Mucosa of stomach (tissue), 1 donor: ENCODE measurements around the gene ILK.

Experiments used
- H3K27me3 ChIP-seq: one replicate; pipeline ENCODE4 v1.7.0; 2013; ENCODE audit warnings: mild to moderate bottlenecking, low read length; ENCODE audit not compliant: control insufficient read depth, insufficient read depth
- H3K36me3 ChIP-seq: one replicate; pipeline ENCODE4 v1.7.0; 2013; ENCODE audit warnings: low read length; ENCODE audit not compliant: control insufficient read depth, insufficient read depth
- H3K4me1 ChIP-seq: one replicate; pipeline ENCODE4 v1.7.0; 2013; ENCODE audit warnings: mild to moderate bottlenecking, low read length; ENCODE audit not compliant: control insufficient read depth, insufficient read depth
- H3K4me3 ChIP-seq: one replicate; pipeline ENCODE4 v1.7.0; 2013; ENCODE audit warnings: low read length
- H3K9ac ChIP-seq: one replicate; pipeline ENCODE4 v1.7.0; 2013; ENCODE audit warnings: mild to moderate bottlenecking, low read length, moderate library complexity
- H3K9me3 ChIP-seq: one replicate; pipeline ENCODE4 v1.7.0; 2013; ENCODE audit warnings: mild to moderate bottlenecking, low read length, moderate library complexity; ENCODE audit not compliant: control insufficient read depth
- donor health status: Pancreatic carcinoma.

The ILK gene

DNA sequence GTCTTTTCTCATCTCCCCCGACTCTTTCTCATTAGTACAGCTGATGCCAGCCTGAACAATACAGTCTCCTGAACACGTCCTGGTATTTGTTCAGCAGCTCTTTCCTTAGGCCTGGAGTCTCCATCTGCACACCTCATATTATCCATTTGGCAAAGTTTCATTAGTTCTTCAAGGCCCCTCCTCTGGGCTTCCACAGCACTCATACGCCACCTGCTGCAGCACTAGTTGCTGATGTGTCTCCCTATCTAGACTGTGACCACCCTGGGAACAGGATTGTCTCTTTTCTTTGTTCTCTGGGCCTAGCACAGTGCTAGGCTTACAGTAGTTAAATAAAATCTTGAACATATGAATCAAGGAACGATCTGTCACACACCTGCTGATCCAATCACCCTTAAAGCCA is 34.9 kb downstream of the ILK start:
- Histone ChIP-seq H3K27me3 (no peaks in the 10 kb centered on the region), H3K9ac (no peak overlapping the region), H3K4me1 (peaks cover 23% of the 10 kb centered on the region), H3K36me3 (no peaks in the 10 kb centered on the region), H3K4me3 (no peak overlapping the region), H3K9me3 (no peaks in the 10 kb centered on the region)

DNA sequence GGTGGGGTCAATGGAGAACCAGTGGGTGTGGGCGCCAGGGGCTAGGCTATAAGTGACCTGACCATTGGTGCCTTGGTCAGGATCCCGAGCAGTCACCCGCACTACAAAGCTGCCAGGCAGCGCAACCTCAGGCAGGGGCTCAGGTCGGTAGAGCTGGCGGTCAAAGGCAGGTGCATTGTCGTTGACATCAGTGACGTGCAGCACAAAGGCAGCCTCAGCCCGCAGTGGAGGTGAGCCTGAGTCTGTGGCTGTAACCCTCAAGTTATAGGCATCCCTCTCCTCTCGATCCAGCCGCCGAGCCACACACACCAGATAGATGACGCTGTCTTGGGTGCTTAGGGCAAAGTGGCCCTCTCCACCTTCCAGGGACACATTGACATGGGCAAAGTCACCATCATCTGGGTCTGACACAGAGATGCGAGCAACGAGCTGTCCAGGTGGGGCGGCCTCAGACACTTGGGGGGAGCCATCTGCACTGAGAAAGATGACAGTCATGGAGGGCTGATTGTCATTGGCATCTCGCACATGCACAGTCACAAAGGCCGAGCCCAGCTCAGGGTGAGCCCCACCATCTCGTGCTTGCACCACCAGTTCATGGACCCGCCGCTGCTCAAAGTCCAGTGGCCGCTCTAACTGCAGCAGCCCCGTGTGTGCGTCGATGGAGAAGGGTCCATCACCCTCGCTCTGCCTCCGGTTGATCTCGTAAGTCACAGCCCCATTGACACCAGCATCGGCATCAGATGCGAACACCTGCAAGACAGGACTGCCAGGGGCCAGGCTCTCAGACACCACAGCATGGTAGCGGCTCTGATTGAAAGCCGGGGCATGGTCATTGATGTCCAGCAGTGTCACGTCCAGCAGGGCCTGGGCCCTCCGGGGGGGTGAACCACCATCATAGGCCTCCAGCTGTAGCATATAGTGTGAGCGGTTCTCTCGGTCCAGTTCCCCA is 36.7 kb downstream of the ILK start:
- Histone ChIP-seq H3K4me3 (no peak overlapping the region), H3K9me3 (no peaks in the 10 kb centered on the region), H3K36me3 (no peaks in the 10 kb centered on the region), H3K9ac (no peak overlapping the region), H3K4me1 (peaks cover 19% of the 10 kb centered on the region), H3K27me3 (no peaks in the 10 kb centered on the region)

DNA sequence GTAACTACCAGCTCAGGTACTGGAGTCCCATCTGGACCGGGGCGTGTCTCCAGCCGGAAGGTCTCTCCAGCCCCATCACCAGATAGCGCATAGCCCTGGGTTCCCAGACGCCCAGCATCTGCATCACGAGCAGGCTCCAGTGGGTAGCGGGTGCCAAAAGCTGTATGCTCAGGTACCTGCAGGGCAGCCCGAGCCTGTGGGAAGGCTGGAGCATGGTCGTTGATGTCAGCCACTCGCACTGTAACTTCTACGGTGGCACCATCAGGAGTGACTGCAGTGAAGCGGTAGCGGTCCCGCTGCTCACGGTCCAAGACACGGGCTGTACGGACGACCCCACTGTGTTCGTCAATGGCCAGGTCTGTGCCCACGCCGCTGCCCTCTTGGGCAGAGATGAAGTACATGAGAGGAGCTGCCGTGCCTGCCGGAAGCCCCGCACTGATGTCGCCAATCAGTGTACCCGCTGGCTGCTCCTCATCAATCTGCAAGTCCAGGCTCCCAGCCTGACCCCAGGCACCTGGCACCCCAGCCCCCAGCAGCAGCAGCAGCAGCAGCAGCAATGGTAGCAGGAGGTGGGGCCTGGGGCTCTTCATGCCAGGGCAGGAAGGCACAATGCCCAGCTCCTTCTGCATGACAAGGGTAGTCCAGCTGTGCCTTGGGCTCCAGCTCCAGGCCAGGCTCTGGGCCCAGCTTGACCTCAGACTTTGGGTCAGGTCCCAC is 37.6 kb downstream of the ILK start:
- Histone ChIP-seq H3K27me3 (no peaks in the 10 kb centered on the region), H3K9ac (no peak overlapping the region), H3K36me3 (no peaks in the 10 kb centered on the region), H3K4me1 (peaks cover 11% of the 10 kb centered on the region), H3K4me3 (no peak overlapping the region), H3K9me3 (no peaks in the 10 kb centered on the region)

DNA sequence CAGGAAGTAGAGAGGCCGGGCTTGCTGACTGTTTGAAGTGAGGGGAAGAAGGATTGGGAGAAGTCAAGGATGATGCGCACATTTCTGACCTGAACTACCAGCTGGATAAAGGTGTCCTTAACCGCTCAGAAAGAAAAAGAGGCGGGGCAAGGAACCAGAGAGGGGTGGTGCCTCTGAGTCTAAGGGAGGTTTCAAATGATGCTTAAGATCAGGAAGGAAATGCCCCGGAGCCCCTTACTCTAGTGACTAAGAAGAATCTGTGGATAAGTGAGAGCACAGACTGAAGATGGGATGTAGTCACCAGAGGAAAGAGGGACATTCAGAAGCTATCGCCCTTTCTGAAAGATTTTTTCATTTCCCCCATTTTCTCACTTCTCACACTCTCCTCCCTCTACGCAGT is 39.4 kb downstream of the ILK start:
- no peak overlapping the region for H3K4me3 ChIP-seq
- H3K36me3 ChIP-seq = no peaks in the 10 kb centered on the region
- H3K9ac ChIP-seq = no peak overlapping the region
- no peaks in the 10 kb centered on the region for H3K27me3 ChIP-seq
- no peaks in the 10 kb centered on the region for H3K9me3 ChIP-seq
- peaks cover 19% of the 10 kb centered on the region for H3K4me1 ChIP-seq

DNA sequence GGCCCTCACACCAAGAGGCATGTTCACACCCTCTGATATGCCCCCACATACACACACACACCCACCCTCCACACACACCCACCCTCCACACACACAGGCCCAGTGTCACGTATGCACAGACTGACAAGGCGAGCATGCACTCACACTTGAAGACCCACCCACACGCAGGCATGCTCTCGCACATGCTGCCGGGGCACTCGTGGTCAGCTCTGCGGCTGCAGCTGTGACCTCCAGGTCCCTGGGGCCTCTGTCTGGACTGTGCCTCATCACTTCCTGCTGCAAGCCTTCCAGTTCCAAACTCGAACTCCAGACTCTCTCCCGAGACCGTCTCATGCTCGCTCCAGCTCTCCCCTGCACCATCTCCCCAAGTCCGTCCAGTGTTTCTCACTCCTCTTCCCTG is 42.5 kb downstream of the ILK start:
- Histone ChIP-seq H3K9me3 (no peaks in the 10 kb centered on the region), H3K36me3 (no peaks in the 10 kb centered on the region), H3K9ac (no peak overlapping the region), H3K27me3 (no peaks in the 10 kb centered on the region), H3K4me1 (peaks cover 11% of the 10 kb centered on the region), H3K4me3 (no peak overlapping the region)

DNA sequence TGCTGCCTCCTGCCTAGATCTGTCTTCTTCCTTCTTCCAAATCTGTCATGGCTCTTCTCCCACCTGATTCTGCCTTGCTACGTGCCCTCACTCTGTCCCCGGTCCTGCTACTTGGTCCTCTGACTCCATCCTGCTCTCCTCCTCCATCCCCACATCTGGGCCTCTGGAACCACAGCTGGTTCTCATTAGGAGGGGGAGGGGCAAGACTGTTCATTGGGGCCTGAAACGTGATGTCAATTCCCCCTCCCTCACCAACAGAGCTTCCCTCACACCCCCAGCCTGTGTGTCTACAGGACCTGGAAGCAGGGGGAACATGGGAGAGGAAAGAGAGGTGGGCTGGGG is 43.0 kb downstream of the ILK start:
- no peak overlapping the region for H3K4me3 ChIP-seq
- H3K4me1 ChIP-seq = peaks cover 11% of the 10 kb centered on the region
- no peaks in the 10 kb centered on the region for H3K9me3 ChIP-seq
- H3K9ac ChIP-seq = peak overlapping the region; percentile 16
- peaks cover 2% of the 10 kb centered on the region for H3K27me3 ChIP-seq
- H3K36me3 ChIP-seq = no peaks in the 10 kb centered on the region

DNA sequence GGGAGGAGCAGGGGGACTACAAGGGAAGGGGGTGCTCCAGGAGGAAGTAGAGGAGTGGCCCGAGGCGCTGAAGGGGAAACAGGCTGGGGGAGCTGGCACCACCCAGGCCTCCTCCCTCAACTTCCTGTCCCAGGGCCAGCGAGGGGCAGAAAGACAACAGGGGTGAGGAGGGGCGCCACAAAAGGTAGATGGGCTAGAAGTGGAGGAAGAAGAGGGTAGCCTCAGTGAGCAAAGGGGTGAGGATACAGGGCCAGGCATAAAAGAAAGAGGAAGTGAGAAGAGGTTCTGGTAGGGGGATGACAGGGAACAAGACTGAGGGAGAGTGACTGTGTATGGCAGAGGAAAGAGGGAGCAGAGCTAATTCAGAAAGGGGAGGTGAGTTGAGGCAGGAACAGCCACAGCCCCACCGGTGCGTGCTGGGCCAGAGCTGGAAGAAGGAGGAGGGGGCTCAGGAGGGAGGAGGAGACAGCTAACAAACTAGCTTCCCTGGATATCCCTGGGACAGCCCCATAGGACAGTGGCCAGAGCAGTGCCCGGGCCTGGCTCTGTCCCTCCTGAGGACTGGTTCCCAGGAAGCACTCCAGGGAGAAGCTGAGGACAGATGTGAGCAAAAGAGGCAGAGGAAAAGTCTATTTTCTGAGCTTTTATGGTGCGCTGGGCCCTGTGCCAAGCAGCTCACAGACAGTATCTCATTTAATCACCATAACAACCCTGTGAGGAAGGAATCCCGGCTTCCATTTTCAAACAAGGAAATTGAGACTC is 43.5 kb downstream of the ILK start:
- H3K4me1 ChIP-seq = peaks cover 11% of the 10 kb centered on the region
- no peaks in the 10 kb centered on the region for H3K36me3 ChIP-seq
- peak overlapping the region; percentile 16 for H3K9ac ChIP-seq
- no peaks in the 10 kb centered on the region for H3K9me3 ChIP-seq
- no peak overlapping the region for H3K4me3 ChIP-seq
- peaks cover 3% of the 10 kb centered on the region for H3K27me3 ChIP-seq

DNA sequence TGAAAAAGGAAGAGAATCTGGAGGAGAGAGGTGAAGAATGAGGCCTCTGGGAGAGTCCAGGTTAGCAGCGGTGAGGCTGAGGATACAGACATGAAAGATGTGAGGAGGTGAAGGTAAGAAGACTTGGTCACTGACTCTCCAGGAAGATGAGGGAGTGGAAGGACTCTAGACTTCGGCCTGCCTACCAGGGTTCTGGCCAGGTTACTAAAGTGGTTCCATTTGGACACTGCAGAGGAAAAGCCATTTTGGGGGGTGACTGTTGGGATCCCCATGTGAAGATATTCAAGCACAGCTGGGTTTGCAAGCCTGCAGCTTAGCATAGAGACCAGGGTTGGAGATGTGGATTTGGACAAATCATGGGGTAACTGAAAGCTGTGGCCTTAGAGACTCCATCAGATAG is 44.3 kb downstream of the ILK start:
- H3K4me1 ChIP-seq = peaks cover 11% of the 10 kb centered on the region
- H3K9ac ChIP-seq = no peak overlapping the region
- H3K9me3 ChIP-seq = no peaks in the 10 kb centered on the region
- H3K36me3 ChIP-seq = no peaks in the 10 kb centered on the region
- no peak overlapping the region for H3K4me3 ChIP-seq
- peaks cover 3% of the 10 kb centered on the region for H3K27me3 ChIP-seq

DNA sequence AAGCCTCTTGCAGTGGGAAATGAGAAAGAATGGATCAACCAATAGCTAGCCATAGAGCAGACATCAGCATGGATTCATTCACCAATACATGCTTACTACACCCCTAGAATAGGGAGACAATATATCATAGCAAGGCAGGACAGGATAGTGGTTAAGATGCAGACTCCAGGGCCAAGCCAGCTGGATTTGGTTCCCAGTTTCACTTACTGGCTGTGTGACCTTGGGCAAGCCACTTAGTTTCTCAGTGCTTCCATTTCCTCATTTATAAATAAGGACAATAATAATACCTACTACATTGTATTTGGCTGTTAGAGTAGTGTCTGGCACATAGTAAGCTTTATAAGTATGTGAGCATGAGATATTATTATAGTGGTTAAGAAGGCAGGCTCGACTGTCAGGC is 44.9 kb downstream of the ILK start:
- Histone ChIP-seq H3K4me1 (peaks cover 11% of the 10 kb centered on the region), H3K9me3 (no peaks in the 10 kb centered on the region), H3K36me3 (no peaks in the 10 kb centered on the region), H3K9ac (no peak overlapping the region), H3K4me3 (no peak overlapping the region), H3K27me3 (peaks cover 3% of the 10 kb centered on the region)

DNA sequence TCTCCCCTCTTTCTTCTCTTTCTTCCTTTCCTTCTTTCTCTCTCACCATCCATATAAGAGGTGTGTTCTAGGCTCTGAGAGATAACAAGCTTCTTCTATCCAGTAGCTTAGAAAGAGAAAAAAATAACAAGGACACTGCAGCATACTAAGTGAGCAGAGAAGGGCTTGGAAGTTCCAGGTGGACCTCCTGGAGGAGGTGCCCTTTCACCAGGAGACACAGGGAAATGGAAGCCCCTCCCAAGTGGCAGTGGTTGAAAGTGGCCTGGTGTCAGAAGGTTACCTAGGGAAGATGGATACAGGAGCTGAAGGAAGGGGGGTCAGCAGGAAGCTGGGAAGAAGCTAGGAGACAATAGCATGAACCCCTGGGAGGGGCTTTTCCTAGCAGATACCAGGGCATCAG is 46.5 kb downstream of the ILK start:
- Histone ChIP-seq H3K4me3 (no peak overlapping the region), H3K36me3 (no peaks in the 10 kb centered on the region), H3K4me1 (peaks cover 14% of the 10 kb centered on the region), H3K27me3 (peaks cover 16% of the 10 kb centered on the region), H3K9ac (no peak overlapping the region), H3K9me3 (no peaks in the 10 kb centered on the region)

DNA sequence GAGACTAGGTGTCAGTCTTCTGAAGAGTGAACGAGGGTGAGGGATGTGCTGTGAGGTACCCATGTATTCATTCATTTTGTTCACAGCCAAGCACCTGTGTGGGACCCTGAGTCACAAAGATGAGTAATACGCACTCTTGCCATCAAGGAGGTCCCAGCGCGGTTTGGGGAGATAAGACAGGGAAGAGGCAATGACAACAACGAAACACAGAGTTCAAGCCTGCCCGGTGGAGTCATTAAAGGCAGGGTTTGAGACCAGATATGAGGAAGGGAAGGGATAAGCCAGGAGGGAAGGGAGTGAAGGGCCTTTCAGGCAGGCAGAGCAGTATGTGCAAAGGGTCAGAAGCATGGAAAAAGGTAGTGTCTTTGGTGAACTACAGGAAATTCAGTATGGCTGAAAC is 47.4 kb downstream of the ILK start:
- H3K4me1 ChIP-seq = peaks cover 14% of the 10 kb centered on the region
- no peak overlapping the region for H3K4me3 ChIP-seq
- H3K9me3 ChIP-seq = no peaks in the 10 kb centered on the region

DNA sequence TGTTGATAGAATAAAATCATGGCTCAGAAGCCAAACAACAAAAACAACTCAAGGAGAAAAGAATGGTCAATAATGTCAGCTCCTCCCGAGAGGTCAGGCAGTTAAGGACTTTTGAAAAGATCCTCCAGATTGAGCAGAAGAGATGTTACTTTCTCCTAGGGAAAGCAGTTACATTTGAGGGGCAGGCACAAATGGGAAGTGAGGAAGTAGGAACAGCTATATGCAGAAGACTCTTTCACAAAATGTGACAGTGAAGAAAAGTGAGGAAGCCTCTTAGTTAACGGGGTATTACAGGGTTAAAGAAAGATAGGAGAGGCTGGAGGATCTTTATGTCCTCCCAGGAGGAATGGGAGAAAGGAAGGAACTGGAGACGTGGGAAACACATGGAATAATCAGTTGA is 48.6 kb downstream of the ILK start:
- Histone ChIP-seq H3K9me3 (no peaks in the 10 kb centered on the region), H3K27me3 (peaks cover 30% of the 10 kb centered on the region), H3K9ac (no peak overlapping the region), H3K4me3 (no peak overlapping the region), H3K4me1 (peaks cover 7% of the 10 kb centered on the region), H3K36me3 (no peaks in the 10 kb centered on the region)

More for the DNA sequence above, 47.4 kb downstream of the ILK start:
- Histone ChIP-seq H3K27me3 (peaks cover 19% of the 10 kb centered on the region), H3K36me3 (no peaks in the 10 kb centered on the region), H3K9ac (no peak overlapping the region)
